ENCODE results near the gene SC5D.

SC5D gene, protein sequence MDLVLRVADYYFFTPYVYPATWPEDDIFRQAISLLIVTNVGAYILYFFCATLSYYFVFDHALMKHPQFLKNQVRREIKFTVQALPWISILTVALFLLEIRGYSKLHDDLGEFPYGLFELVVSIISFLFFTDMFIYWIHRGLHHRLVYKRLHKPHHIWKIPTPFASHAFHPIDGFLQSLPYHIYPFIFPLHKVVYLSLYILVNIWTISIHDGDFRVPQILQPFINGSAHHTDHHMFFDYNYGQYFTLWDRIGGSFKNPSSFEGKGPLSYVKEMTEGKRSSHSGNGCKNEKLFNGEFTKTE

DNA sequence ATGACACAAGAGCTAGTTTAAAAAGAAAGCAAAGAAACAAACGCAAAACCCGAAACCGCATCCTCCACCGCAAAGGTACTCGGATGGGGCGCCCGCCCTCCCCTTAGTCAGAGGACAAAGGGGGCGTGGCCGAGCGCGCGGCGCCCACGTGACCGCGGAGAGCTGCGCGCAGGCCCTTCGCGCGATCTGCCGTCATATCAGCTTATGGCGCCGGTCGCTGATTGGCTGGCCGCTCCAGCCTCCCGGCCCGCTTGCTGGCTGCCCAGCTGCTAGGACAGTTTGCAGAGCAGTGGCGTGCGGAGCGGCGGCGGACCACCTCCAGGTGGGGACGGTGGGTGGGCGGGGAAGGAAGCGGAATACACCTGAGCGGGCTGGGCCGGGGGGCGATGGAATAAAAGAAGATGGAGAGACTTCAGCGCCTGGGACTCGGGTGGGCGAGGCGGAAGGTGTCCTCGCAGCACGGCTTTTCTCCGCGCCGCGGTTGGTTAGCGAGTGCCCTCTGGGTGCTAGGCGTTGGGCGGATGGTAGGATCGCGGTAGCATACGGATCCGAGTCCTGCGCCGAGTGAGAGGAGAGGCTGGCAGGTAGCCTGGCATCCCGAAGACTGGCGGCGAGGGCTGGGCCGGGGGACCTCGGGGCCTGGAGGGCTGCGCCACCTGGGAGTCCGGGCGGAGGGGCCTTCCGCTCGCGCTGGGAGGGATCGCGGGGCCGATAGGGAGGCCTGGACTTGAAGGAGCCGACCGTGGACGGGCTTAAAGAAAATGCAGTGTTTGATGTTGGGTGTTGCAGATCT is at the start of gene SC5D:
SC5D (plus strand) TSS at position 277 of the 793 bp plus-strand sequence. CDS start 10,605 bp downstream, outside the sequence.
- peak; percentile 85 for DNase-seq (ENCODE audit: low read depth)

DNA sequence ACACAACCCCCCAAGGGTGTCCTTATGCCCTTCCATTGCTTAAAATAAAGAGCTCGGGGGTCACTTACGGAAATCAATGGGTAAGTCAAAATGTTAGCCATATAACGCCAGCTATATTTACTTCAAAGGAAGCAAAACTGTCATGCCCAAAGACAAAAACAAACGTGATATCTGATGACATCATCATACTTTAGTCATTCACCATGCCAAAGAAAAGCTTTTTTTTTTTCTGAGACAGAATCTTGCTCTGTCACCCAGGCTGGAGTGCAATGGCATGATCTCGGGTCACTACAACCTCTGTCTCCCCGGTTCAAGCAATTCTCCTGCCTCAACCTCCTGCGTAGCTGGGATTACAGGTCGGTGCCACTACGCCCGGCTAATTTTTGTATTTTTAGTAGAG is 47.7 kb upstream of the SC5D start:
- no peak for DNase-seq (ENCODE audit: low read depth)

DNA sequence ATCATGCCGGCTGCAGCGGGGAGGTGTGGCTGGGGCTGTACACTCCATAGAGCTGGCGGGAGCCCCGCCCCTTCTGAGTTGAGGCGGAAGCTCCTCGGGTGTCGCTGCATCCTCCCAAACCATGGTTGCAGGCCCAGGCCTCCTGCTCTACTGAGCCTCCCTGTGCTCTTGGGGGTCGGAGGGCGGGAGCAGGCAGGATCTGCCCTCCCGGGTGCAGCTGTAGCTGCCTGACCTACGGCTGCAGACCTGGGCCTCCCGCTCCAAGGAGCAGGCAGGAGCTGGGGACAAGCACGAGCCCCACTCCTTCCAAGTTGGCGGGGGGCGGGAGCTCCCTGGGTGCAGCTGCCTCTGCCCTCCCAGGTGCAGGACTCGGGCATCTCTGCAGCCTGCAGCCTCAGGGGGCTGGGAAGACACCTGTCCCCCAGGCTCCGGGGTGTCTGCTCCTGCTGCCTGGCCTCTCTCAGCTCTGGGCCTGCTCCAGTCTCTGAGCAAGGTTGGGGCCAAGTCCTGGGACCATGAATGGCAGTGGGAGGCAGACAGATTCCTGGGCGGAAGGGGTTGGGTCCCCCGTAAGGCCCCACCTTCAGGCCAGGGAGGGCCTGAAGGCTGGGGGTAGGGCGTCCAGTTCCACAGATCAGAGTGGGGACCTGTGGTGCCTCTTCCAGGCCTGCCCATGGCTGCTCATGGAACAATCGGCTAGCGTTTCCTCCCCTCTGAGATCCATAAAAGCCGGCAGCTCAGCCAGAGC is 46.4 kb upstream of the SC5D start:
- no peak for DNase-seq (ENCODE audit: low read depth)

DNA sequence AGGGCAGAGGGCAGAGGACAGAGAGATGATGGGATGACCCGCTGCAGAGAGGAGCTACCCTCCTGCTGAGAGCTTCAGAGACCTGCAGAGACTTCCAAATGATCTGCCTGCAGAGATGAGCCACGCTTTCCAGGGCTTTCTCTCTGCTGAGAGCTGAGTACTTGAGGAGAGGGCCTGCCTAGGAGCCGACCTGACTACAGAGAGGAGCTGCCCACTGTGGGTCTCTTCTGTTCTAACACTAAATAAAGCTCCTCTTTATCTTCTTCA is 45.9 kb upstream of the SC5D start:
- DNase-seq (ENCODE audit: low read depth), result no peak

DNA sequence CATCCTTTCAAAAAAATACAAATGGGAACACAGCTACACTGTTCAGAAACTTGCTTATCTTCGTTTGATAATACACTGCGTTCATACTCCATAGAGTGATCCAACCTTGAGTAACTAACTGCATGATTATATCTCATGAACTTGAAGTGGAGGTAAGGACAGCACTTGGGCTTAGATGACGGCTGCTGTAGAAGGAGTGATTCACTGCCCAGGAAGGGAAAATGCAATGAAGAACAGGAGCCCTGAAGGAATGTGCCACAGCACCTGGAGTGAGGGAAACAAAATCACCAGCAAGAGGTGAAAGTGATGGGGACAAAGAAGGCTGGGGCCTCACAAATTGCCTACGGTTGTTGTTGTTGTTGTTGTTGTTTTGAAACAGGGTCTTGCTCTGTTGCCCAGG is 44.1 kb upstream of the SC5D start:
- no peak for DNase-seq (ENCODE audit: low read depth)

DNA sequence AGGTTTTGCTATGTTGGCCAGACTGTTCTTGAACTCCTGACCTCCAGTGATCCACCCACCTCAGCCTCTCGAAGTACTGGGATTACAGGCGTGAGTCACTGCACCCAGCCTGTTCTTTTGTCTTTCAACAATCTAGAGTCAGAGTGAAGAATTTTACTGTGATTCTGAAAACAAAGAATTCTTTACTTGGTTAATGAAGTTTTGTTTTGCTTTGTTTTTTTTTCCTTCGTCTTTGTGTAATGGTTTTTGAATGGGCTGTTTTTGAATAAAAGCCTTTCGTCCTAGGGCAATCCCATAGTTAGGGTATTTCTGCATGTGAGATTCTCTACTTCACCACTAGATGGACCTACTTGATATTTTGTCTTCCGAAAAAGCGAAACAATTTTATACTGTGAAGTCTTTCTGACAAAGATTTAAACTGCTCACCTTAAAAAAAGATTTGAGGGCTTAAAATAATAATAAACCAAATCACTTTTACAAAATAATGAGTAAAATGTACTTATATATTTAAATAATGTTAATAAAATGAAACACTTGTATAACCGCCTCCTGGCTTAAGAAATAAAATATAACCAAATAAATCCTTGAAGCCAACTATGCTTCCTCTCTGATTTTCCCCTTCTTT is 43.4 kb upstream of the SC5D start:
- DNase-seq (ENCODE audit: low read depth), result no peak

DNA sequence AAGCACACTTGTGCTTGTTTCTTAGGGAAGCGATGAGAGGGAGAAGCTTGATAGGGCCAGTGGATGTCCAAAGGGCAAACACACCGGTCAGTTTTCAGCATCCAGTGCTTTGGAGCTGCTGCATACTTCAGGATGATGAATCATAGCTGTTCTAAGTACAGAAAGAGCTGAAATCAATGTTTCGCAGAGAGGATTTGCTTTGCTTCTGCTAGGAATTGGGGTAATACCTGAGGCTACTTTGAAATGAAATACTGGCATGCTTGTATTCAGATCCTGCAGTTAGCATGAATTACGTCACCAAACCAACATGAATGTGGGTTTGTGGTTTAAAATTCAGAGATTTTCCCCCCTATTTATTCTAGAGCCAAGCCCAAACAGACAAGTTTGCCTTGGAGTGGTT is 41.7 kb upstream of the SC5D start:
- no peak for DNase-seq (ENCODE audit: low read depth)

DNA sequence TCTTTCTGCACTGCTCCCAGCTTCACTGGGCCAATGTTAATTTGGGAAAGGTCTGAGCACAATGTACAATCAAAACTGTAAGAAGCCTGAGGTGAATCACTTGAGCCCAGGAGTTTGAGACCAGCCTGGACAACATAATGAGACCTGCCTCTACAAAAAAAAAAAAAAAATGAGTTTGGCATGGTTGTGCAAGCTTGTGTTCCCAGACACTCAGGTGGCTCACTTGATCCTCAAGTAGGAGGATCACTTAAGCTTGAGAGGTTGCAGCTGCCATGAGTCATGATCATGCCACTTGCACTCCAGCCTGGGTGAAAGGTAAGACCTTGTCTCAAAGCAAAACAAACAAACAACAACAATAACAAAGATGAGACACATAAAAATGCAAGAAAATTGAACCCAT is 38.6 kb upstream of the SC5D start:
- no peak for DNase-seq (ENCODE audit: low read depth)

DNA sequence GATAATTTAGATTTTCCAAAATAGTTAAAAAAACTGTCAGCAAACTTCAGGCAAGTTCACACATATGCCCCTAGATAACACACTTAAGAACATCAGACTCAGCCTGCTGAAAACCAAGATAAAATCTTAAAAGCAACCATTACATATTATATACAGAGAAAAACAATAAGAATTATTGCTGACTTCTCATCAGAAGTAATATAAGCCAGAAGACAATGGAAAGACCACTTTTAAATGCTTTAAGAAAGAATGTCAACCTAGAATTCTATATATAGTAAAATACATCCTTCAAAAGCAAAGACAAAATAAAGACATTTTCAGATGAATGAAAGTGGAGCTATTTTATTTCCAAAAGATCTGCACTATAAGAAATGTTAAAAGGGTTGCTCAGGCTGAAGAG is 37.8 kb upstream of the SC5D start:
- DNase-seq (ENCODE audit: low read depth), result no peak

DNA sequence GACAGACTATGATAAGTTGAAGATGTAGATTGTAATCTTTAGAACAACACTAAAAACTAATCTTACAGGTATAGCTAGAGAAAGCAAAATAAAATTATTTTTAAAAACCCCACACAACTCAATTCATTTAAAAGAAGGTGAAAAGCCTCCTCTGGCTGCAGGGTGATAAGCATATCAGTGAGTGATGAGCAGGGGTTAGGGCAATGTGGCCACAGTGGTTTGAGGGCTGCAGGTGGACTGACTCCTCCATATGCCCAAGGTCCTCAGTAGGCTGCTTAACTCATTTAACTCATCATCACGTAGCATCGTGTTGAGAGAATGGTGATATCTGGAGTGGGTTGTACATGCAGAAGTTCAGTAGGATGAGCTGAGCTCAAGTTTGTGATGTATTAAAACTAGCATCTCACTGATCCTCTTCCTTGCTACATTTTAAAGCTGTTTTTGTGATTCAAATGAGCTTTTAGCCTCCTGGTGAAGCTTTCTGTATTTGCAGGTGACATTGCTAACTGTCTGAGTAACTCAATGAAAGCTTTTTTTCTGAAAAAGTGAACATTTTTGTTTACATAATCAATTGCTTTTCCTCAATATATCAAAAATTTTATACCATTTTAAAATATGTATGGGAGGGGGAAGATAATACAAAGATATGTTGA is 37.0 kb upstream of the SC5D start:
- DNase-seq (ENCODE audit: low read depth), result no peak

DNA sequence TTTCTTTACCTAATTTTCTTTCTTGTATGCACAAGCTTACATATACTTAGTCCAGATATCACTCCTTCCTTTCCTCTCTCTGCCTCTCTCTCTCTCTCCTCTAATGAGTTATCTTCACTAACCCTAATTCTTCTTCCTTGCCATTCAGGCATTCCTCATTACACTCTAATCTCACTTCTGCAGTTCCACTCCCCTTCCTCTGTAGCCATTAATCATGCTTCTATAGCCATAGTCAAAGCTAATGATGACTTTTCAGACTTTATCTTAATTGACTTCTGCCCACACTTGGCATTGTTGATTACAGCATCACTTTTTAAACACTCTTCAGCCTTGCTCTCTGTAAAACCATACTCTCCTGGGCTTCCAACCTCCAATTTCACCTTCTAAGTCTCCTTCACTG is 35.3 kb upstream of the SC5D start:
- DNase-seq (ENCODE audit: low read depth), result no peak

DNA sequence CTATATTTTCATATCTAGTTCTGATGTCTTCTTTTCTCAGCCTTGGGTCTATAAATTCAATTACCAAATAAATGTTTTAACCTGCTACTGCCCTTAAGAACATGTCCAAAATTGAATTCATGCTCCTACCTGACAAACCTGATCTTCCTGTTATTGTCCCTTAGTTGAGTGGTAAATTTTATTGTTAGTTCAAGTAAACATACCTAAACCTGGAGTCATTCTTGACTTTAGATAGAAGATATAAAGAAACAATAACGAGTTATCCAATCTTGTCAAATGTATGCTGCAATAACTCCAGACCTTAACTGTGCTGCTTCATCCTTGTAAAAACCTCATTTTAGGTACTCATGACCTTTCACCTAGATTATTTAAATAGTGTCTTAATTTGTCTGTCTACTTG is 34.6 kb upstream of the SC5D start:
- no peak for DNase-seq (ENCODE audit: low read depth)

DNA sequence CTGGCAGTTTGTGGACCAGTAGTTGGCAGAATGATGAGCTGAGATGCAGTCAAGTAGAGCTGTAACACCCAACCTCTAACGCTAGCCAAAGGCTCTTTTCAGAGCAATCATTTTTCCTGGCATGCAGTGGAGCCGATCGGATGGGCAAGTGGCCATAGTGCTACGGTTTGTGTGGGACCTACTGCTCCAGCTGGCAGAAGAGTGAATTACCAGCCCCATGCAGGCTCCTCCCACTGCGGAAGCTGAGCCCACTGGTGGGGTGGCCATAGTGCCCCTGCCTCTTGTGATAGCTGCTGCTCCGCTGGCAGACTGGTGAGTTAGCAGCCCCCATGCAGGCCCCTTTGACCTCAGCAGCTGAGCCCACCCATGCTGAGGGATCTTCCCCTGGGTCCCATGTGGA is 27.0 kb upstream of the SC5D start:
- DNase-seq (ENCODE audit: low read depth), result no peak

DNA sequence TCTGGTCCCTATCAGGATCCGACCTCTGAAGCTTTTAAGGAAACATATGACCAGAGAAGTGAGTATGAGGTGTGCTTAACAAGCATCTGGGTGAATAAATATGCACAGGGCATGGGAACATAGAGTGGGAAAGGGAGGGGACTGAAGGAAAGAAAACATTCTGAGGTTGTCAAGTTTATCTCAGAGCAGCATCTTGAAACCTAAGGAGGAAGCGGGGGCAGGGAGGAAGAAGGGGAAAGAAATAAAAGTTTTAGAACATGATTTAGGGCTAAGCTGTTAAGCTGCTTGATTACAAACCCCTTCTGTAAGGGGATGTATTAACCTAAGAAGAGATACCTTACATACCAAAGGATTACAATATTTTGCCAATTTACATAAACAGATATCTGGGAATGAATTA is 24.0 kb upstream of the SC5D start:
- DNase-seq (ENCODE audit: low read depth), result no peak

DNA sequence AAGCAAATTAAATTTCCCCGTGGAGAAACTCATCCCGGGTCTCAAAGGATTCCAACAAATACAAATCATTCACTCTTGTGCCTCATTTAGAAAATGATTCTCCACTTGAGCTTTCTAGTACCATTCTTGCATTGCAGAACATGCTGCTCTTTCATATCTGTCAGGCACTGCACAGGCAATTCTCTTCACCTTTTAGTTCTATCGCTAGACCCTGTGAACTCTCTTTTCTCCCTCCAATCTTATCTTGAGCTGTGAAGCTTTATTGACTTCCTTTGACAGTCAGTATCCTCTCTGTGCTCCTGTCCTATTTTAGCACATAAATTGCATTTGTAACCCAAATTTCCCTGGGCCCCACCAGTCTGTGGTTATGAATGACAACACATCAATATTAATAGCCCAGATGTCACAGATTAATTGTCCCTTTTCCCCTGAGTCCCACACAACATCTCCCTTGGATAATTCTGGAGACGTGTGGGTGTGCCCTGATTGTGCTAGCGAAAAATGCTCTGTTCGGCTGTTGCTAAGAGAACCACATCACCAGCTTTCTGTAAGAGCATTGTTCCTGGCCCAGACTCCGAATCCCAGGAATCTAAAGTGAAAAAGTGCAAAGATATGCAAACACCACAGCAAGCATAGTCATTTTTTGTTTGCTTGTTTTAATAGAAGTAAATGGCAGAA is 22.4 kb upstream of the SC5D start:
- no peak for DNase-seq (ENCODE audit: low read depth)

DNA sequence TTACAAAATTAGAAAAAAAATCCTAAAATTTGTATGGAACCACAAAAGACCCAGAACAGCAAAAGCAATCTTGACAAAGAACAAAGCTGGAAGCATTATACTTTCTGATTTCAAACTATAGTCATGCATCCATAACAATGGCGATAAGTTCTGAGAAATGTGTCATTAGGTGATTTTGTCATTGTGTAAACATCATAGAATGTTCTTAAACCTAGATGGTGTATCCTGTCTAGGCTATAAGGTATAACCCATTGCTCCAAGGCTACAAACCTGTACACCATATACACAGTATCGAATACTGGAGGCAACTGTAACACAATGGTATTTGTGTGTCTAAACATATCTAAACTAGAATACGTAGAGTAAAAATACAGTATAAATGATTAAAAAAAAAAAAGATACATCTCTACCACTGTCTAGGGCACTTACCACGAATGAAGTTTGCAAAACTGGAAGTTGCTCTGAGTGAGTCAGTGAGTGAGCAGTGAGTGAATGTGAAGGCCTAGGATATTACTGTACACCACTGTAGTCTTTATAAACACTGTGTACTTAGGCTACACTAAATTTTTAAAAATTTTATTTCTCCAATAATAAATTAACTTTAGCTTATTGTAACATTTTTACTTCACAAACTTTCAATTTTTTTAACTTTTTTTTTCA is 18.1 kb upstream of the SC5D start:
- no peak for DNase-seq (ENCODE audit: low read depth)

DNA sequence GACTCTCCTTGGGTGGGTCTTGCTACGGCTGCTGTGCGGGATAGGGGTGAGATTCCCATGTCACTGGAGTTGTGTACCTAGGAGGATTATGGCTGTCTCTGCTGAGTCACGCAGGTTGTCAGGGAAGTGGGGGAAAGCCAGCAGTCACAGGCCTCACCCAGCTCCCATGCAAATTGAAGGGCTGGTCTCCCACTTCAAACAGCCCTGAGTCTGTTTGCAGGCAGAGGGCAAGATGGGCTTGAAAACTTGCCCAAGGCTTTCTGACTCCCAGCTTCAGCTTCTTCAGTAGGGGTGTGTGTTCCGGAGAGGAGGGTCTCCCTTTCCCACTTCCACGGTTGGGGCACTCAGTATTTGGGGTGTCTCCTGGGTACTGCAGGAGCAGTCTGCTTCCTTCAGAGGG is 10.9 kb upstream of the SC5D start:
- DNase-seq (ENCODE audit: low read depth), result no peak

DNA sequence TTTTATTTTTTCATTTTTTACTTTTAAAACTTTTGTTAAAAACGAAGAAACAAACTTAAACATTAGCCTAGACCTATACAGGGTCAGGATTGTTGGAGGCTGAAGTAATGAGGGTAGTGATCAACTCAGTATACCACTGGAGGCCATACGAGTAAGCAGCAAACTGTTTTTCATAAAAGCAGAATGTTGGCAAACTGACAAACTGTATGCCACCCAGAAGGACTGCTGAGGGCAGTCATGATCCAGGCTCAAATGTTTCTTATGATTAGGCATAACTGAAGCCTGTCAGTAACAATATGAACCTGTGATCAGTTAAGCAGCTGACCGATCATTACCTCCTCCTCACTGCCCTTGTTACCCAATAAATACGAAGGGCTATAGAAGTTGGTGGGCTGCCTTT is 10.2 kb upstream of the SC5D start:
- DNase-seq (ENCODE audit: low read depth), result no peak

DNA sequence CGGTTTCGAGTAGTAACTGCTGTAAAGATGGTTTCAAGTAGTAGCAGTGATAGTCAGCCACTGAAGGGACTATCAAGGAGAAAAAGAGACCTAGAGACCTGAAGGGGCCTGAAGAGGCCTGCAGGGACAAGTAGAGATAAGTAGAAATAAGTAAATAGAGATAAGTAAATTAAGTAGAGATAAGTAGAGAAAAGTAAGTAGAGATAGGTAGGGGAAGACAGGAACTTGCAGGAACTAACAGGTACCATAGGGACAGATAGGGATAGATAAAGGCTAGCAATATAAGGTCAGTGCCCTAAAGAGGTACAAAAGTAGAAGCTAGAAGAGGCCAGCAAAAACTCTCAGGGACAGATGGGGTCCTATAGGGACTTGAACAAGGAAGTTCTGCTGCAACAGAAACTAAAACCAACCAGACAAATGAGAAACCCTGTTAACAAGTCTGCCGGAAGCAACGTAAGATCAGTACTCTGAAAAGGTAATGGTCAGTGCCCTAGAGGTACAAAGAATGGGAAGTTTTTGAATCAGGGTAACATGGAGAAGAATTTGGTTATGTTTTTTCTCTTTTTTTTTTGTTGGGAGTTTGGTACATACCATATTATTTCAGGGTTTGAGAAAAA is 9.6 kb upstream of the SC5D start:
- DNase-seq (ENCODE audit: low read depth), result no peak

DNA sequence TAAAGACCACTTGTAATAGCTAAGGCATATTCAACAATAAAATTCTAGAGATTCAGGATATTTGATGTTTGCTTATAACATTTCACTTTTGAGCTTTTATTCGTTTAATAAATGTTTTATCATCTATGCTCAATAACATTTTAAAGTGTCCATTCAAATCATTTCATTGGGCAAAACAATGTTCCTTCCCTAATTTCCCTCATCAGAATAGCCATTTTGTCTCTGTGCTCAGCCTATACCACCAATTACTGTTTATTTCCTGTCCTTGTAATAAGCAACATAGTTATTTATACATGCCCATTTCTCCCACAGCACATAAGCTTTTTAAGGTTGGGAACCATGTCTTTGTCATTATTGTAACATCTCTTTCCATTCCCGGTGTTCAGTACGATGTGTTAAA is 1.3 kb upstream of the SC5D start:
- no peak for DNase-seq (ENCODE audit: low read depth)

Measured in stimulated activated CD8-positive, alpha-beta memory T cell treated with anti-CD3 and anti-CD28 coated beads, Interleukin-15, amount 100 ng/mL, for 1 hour (primary cell).